Measurements from ENCODE around the gene GSTT4.

- TF ChIP-seq CTCF (conservative IDR thresholded peaks at IDR 0.05; ENCODE audit: low read length) (no peak), EZH2phosphoT487 (IDR thresholded peaks at IDR 0.05; ENCODE audit: borderline replicate concordance, low read depth, low read length) (no peak)
These were observed 3.4 kb upstream of the GSTT4 start for GRCh38 chr22:24008381-24009226.

All from OCI-LY7 (cell line).